Endothelial cell of umbilical vein (primary cell): ENCODE data around the gene DENND4A. TPM values are rescaled to one million over a fixed set of nuclear protein-coding genes. Genes with fewer than 3 reads are reported as not detected.

Experiments
- BruUV-seq: library from RNA; stranded (reverse); fragments of 400-500 nt; replicated peaks from 2 replicates; lab custom pipeline; 2021; lab: Mats Ljungman, UMichigan
- CTCF ChIA-PET: fragments of 300-600, 350-600 bp; sonication (Branson Sonifier 250); formaldehyde crosslinking; loops from one replicate; lab custom pipeline; 2021; ENCODE audit warnings: antibody characterized with exemption, inconsistent platforms; lab: Charles Lee
- POLR2A ChIA-PET: fragments of 300-600, 350-600 bp; sonication (Branson Sonifier 250); formaldehyde crosslinking; loops from one replicate; lab custom pipeline; 2021; ENCODE audit warnings: antibody characterized with exemption, inconsistent platforms; lab: Charles Lee
- DNase-seq: peaks from one replicate; pipeline ENCODE4 v3.0.0-alpha.2; 2011; ENCODE audit warnings: low read depth, low spot score
- FAIRE-seq: peaks from 2 replicates; lab custom pipeline; 2011; peaks lifted over from hg19 to GRCh38; lab: Jason Lieb, UNC
- H2AFZ ChIP-seq: 2 replicates; pipeline ENCODE4 v1.6.0; 2012; ENCODE audit warnings: low read depth, low read length, control low read depth, inconsistent platforms
- H3K27ac ChIP-seq: 2 replicates; pipeline ENCODE4 v1.5.1; 2011; ENCODE audit warnings: low read depth, mild to moderate bottlenecking, control low read depth, low read length, moderate library complexity; ENCODE audit not compliant: insufficient read depth
- H3K27me3 ChIP-seq, 2 experiments: 2 replicates each; pipeline versions ENCODE4 v1.6.0 to v1.6.1; 2011; ENCODE audit warnings: low read length in 2 of 2, mixed read lengths in 1 of 2; ENCODE audit not compliant: control insufficient read depth in 2 of 2, insufficient read depth in 2 of 2
- H3K36me3 ChIP-seq, 2 experiments: 2 replicates in 1 of 2; 3 replicates in 1 of 2; pipeline ENCODE4 v1.5.1; 2011; ENCODE audit warnings: low read length in 2 of 2, mild to moderate bottlenecking in 1 of 2, moderate library complexity in 1 of 2; ENCODE audit not compliant: control insufficient read depth in 2 of 2, insufficient read depth in 2 of 2; ENCODE audit errors: extremely low read depth in 1 of 2
- H3K4me1 ChIP-seq: 3 replicates; pipeline ENCODE4 v1.5.1; 2011; ENCODE audit warnings: mild to moderate bottlenecking, low read length; ENCODE audit not compliant: control insufficient read depth, insufficient read depth; ENCODE audit errors: extremely low read depth
- H3K4me2 ChIP-seq: 2 replicates; pipeline ENCODE4 v1.6.1; 2011; ENCODE audit warnings: low read length, control low read depth, mixed read lengths; ENCODE audit not compliant: insufficient read depth
- H3K4me3 ChIP-seq, 3 experiments: fragments of 200-600 bp in 1 of 3; sonication (generic), shearing (Covaris generic) in 1 of 3; replicated peaks in 1 of 3; 2 replicates each; pipeline ENCODE4 v1.5.1; 2011 to 2016; ENCODE audit warnings: control low read depth in 3 of 3, low read length in 3 of 3, mild to moderate bottlenecking in 2 of 3, inconsistent platforms in 1 of 3, low read depth in 1 of 3, moderate library complexity in 1 of 3; ENCODE audit not compliant: insufficient read depth in 1 of 3
- H3K79me2 ChIP-seq: 2 replicates; pipeline ENCODE4 v1.6.0; 2012; ENCODE audit warnings: low read length, inconsistent platforms; ENCODE audit not compliant: control insufficient read depth, insufficient read depth
- H3K9ac ChIP-seq: replicated peaks from 2 replicates; pipeline ENCODE3; 2011; ENCODE audit warnings: low read length, control low read depth; ENCODE audit not compliant: insufficient read depth; ENCODE audit errors: extremely low read depth
- H3K9me1 ChIP-seq: replicated peaks from 3 replicates; pipeline ENCODE4 v1.6.0; 2011; ENCODE audit warnings: mild to moderate bottlenecking, low read length; ENCODE audit not compliant: control insufficient read depth, insufficient read depth; ENCODE audit errors: extremely low read depth
- H3K9me3 ChIP-seq: replicated peaks from 2 replicates; pipeline ENCODE4 v1.5.1; 2012; ENCODE audit warnings: low read length, inconsistent platforms; ENCODE audit not compliant: control insufficient read depth, insufficient read depth
- H4K20me1 ChIP-seq: replicated peaks from 2 replicates; pipeline ENCODE3; 2011; ENCODE audit warnings: mild to moderate bottlenecking, low read length; ENCODE audit not compliant: control insufficient read depth, insufficient read depth; ENCODE audit errors: extremely low read depth
- CTCF ChIP-seq, 2 donors: IDR thresholded peaks; 1 replicate in 1 of 2; 2 replicates in 1 of 2; pipeline ENCODE4 v1.5.1; 2011; ENCODE audit warnings: low read length in 2 of 2, mild to moderate bottlenecking in 2 of 2, moderate library complexity in 2 of 2, control low read depth in 1 of 2, inconsistent platforms in 1 of 2, low read depth in 1 of 2; ENCODE audit not compliant: insufficient read depth in 1 of 2; ENCODE audit errors: extremely low read depth in 1 of 2
- EZH2 ChIP-seq: IDR thresholded peaks from 2 replicates; pipeline ENCODE4 v1.6.1; 2012; ENCODE audit warnings: borderline replicate concordance, low read depth, mild to moderate bottlenecking, moderate library complexity, low read length, inconsistent platforms; ENCODE audit not compliant: severe bottlenecking
- FOS ChIP-seq: IDR thresholded peaks from 2 replicates; pipeline ENCODE4 v1.6.1; 2011; ENCODE audit warnings: mild to moderate bottlenecking, low read length, moderate library complexity, borderline replicate concordance; ENCODE audit not compliant: insufficient read depth
- GATA2 ChIP-seq: IDR thresholded peaks from 2 replicates; pipeline ENCODE4 v1.7.0; 2011; ENCODE audit warnings: low read depth, mild to moderate bottlenecking, moderate library complexity, mixed read lengths, low read length; ENCODE audit not compliant: insufficient read length, insufficient read depth
- JUN ChIP-seq: IDR thresholded peaks from 2 replicates; pipeline ENCODE4 v1.6.1; 2011; ENCODE audit warnings: borderline replicate concordance, low read depth; ENCODE audit not compliant: insufficient read length, insufficient read depth
- MAX ChIP-seq: IDR thresholded peaks from 2 replicates; pipeline ENCODE4 v1.6.1; 2011; ENCODE audit not compliant: insufficient read depth, insufficient read length
- POLR2A ChIP-seq: IDR thresholded peaks from 2 replicates; pipeline ENCODE4 v1.6.1; 2012; ENCODE audit warnings: low read depth, mild to moderate bottlenecking, control low read depth, low read length
- POLR2AphosphoS5 ChIP-seq: IDR thresholded peaks from 2 replicates; pipeline ENCODE4 v1.6.1; 2012; ENCODE audit warnings: low read depth, mild to moderate bottlenecking, control low read depth, low read length, moderate library complexity; ENCODE audit not compliant: insufficient read depth
- dilution Hi-C: fragments of 300-500 bp; cut with MboI; formaldehyde crosslinking; loops from one replicate; pipeline ENCODE4 v1.15.0; 2019; ENCODE audit warnings: low sequenced_read_pairs; ENCODE audit not compliant: extremely low pct_ligation_motif_present
- intact Hi-C: fragments of 100-400 bp; cut with micrococcal nuclease; formaldehyde crosslinking; loops from one replicate; pipeline ENCODE4 v1.10.0; 2022
- polyA plus RNA-seq, 4 experiments: library from polyadenylated mRNA; depleted of rRNA in 3 of 4; stranded (reverse) in 3 of 4; unstranded in 1 of 4; fragments of >200 nt; gene quantifications; 2 replicates each; pipeline versions ENCODE4 v1.2.1 to v1.2.3, GENCODE V29; 2011 to 2012; ENCODE audit warnings: missing spikeins in 1 of 4
- total RNA-seq: library from RNA; stranded (reverse); gene quantifications from 2 replicates; pipeline ENCODE4 v1.2.3, GENCODE V29; 2021

DENND4A gene
- total and polyA plus RNA-seq, 2 donors (not counting 3 experiments of a cell fraction or from before 2014, with no cell fraction given), result 5.7 to 22.2 TPM

GRCh38 chr15:65772930-65773329 is 19.2 kb downstream of the DENND4A start:
- intact Hi-C loops (no loop called here), dilution Hi-C loops (no loop called here)
- H3K4me1 ChIP-seq, result peaks cover 7% of the 10 kb centered on the region
- no peaks in the 10 kb centered on the region for H3K9me1 ChIP-seq
- ChIA-PET CTCF (interaction anchor here (0.8 kb wide), 1 partner anchor 10 kb away, joined by 3 read pairs; no protein-coding TSS in a partner anchor), POLR2A (no interaction called here)
- DNase-seq (no peak), FAIRE-seq (no peak)
- H3K79me2 ChIP-seq, result peaks cover 34% of the 10 kb centered on the region
- H3K9ac ChIP-seq, result no peak overlapping the region
- no peaks in the 10 kb centered on the region for H3K36me3 ChIP-seq
- no TSS peak for BruUV-seq
- TF ChIP-seq CTCF (IDR thresholded peaks at IDR 0.05; ENCODE audit: extremely low read depth in 1 of 2, insufficient read depth in 1 of 2, low read depth in 1 of 2, low read length in 2 of 2) (no peak), POLR2AphosphoS5 (no peak), GATA2 (no peak), EZH2 (no peak), POLR2A (no peak), JUN (no peak), MAX (no peak), FOS (no peak)
- H3K27ac ChIP-seq, result no peak overlapping the region
- no peak overlapping the region for H2AFZ ChIP-seq
- H3K9me3 ChIP-seq, result no peaks in the 10 kb centered on the region
- no peak overlapping the region for H3K4me3 ChIP-seq
- H4K20me1 ChIP-seq, result no peaks in the 10 kb centered on the region
- H3K4me2 ChIP-seq, result no peak overlapping the region
- H3K27me3 ChIP-seq, result no peaks in the 10 kb centered on the region
